ENCODE data around the gene AP5S1. TPM values are rescaled to one million over a fixed set of nuclear protein-coding genes. Genes with fewer than 3 reads are reported as not detected.

Gene AP5S1
- total RNA-seq, 2 experiments from 2014 or later: 13.6 to 15.2 TPM

DNA sequence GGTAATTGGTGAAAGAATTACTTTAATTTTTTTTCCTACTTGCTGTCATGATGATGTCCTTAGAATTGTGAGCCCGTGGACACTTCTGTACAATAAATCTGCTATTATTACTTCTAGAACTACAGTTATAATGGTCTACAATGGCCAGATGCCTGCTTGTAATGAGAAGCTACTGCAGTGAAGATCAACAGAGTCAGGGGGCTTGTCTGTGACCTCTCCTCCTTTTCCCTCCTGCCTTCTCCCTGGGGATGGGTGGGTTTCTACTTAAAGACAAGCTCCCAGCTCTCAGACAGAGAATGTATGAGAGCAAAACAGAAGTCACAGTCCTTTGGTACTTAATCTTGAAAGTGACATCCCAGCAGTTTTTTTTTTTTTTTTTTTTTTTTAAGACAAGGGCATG, 55.7 kb downstream of the AP5S1 start:
- ChIA-PET POLR2A (interaction anchor here (0.6 kb wide), 2 partner anchors 50 to 663 kb away, joined by 3 read pairs; no protein-coding TSS in a partner anchor), CTCF (no interaction called here)

DNA sequence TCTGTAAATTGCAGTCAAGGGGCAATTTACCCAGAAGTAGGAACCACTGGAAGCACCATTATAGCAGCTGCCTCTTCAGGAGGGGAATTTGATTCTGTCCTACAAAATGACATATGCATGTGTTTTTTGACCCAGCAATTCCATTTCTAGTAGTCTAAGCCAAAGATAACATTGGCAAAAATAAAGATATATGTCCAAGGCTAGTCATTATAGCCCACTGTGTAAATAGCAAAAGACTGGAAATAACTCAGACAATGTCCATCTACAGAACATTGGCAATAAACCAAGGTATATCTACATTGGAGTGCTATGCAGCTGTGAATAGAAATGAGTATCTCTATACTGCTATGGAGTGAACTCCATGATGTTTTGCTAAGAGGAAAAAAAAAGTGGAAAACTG, 56.3 kb downstream of the AP5S1 start:
- ChIA-PET CTCF (interaction anchor here (0.7 kb wide), 2 partner anchors 10 to 21 kb away, joined by 4 to 6 read pairs; no protein-coding TSS in a partner anchor), POLR2A (interaction anchor here (0.7 kb wide), 1 partner anchor 191 kb away, joined by 6 read pairs; no protein-coding TSS in a partner anchor)

Other genes starting within 250 kb of the AP5S1 start
- not detected for gene GFRA4, start 157.1 kb upstream of the AP5S1 start, total RNA-seq
- not detected for gene ADAM33, start 138.5 kb upstream of the AP5S1 start, total RNA-seq
- not detected for gene SIGLEC1, start 107.9 kb upstream of the AP5S1 start, total RNA-seq
- not detected for gene HSPA12B, start 87.9 kb upstream of the AP5S1 start, total RNA-seq
- 10 to 100 TPM; 72.3 to 72.4 TPM for gene ADISSP, start 52.8 kb upstream of the AP5S1 start, total RNA-seq
- gene SPEF1, start 39.1 kb upstream of the AP5S1 start, total RNA-seq: under 1 TPM in 1 of 2 experiments, not detected in 1; 0.10 TPM
- 10 to 100 TPM; 65.5 to 68.2 TPM for gene CENPB, start 33.8 kb upstream of the AP5S1 start, total RNA-seq
- 10 to 100 TPM; 58.6 to 58.8 TPM for gene CDC25B, start 24.2 kb upstream of the AP5S1 start, total RNA-seq
- 10 to 100 TPM; 32.4 to 33.0 TPM for gene MAVS, start 26.3 kb downstream of the AP5S1 start, total RNA-seq
- 10 to 100 TPM; 55.0 to 55.1 TPM for gene PANK2, start 68.8 kb downstream of the AP5S1 start, total RNA-seq
- 10 to 100 TPM; 13.8 to 15.0 TPM for gene RNF24, start 195.0 kb downstream of the AP5S1 start, total RNA-seq

Data from activated CD8-positive, alpha-beta memory T cell treated with anti-CD3 and anti-CD28 coated beads for 36 hours (primary cell).